Neural crest cell (in vitro differentiated cells): ENCODE data around the gene TANC1. TPM values are rescaled to one million over a fixed set of nuclear protein-coding genes. Genes with fewer than 3 reads are reported as not detected.

Experiments
- DNase-seq: peaks from one replicate; pipeline ENCODE4 v3.0.0; 2021; ENCODE audit warnings: low read depth, mixed read lengths, low spot score
- H3K27ac Mint-ChIP-seq: one replicate; pipeline ENCODE4 v1.8.0; 2021; ENCODE audit warnings: mild to moderate bottlenecking, mixed read lengths; ENCODE audit not compliant: unreplicated experiment
- H3K27me3 Mint-ChIP-seq: 2 replicates; pipeline ENCODE4 v1.8.0; 2021; ENCODE audit warnings: low read depth, mild to moderate bottlenecking, mixed read lengths
- H3K36me3 Mint-ChIP-seq: 2 replicates; pipeline ENCODE4 v1.8.0; 2021; ENCODE audit warnings: low read depth, mild to moderate bottlenecking, mixed read lengths
- H3K4me1 Mint-ChIP-seq: 2 replicates; pipeline ENCODE4 v1.8.0; 2021; ENCODE audit warnings: mixed read lengths
- H3K4me3 Mint-ChIP-seq: one replicate; pipeline ENCODE4 v1.8.0; 2021; ENCODE audit warnings: mild to moderate bottlenecking, mixed read lengths
- H3K9me3 Mint-ChIP-seq: 2 replicates; pipeline ENCODE4 v1.8.0; 2021; ENCODE audit warnings: mixed read lengths
- total RNA-seq: library from RNA; stranded (reverse); gene quantifications from 2 replicates; pipeline ENCODE4 v1.2.1, GENCODE V29; 2021
- TF ChIP-seq, protein P1 (sequence below): fragments of 200-600 bp; sonication (generic); conservative IDR thresholded peaks from 2 replicates; pipeline ENCODE4 v1.5.0; 2021; ENCODE audit warnings: antibody characterized with exemption, mild to moderate bottlenecking

The TANC1 gene
- total RNA-seq, 1 donor from 2014 or later: 13.2 TPM

DNA sequence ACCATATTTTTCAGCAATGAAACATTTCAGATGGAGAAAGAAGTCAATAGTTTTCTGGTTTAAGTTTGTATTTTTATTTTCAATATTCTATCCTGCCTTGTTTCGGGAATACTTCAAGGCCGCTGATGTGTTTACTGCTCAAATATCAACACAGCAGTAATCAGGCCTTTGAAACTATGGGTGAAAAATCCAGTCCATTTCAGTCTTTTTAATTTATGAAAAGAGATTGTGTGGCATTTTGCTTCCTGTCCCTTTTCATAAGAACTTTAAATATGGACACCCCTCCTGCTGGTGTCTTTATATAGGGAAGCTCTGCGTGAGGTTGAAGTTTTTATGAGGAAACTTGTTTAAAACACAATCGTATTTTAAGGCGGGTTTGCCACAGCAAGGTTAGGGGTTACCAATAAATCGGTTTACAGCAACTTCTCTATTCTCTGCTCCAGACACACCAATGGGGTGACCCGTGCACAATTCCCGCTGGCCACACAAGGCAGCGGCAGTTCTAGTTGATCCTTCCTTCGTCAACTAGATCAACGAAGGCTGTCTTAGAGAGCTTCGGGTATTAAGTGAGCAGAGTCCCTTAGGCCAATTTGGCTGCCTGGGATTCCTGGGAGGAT, 1.2 kb upstream of the TANC1 start:
- Mint-ChIP-seq H3K9me3 (no peaks in the 10 kb centered on the region), H3K4me3 (peak overlapping the region; percentile 92), H3K36me3 (no peaks in the 10 kb centered on the region), H3K27me3 (peaks cover 55% of the 10 kb centered on the region), H3K4me1 (peaks cover 41% of the 10 kb centered on the region), H3K27ac (peak overlapping the region; percentile 97)
- TF ChIP-seq, protein P1, sequence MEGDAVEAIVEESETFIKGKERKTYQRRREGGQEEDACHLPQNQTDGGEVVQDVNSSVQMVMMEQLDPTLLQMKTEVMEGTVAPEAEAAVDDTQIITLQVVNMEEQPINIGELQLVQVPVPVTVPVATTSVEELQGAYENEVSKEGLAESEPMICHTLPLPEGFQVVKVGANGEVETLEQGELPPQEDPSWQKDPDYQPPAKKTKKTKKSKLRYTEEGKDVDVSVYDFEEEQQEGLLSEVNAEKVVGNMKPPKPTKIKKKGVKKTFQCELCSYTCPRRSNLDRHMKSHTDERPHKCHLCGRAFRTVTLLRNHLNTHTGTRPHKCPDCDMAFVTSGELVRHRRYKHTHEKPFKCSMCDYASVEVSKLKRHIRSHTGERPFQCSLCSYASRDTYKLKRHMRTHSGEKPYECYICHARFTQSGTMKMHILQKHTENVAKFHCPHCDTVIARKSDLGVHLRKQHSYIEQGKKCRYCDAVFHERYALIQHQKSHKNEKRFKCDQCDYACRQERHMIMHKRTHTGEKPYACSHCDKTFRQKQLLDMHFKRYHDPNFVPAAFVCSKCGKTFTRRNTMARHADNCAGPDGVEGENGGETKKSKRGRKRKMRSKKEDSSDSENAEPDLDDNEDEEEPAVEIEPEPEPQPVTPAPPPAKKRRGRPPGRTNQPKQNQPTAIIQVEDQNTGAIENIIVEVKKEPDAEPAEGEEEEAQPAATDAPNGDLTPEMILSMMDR: peak; percentile 15
- DNase-seq: no peak

DNA sequence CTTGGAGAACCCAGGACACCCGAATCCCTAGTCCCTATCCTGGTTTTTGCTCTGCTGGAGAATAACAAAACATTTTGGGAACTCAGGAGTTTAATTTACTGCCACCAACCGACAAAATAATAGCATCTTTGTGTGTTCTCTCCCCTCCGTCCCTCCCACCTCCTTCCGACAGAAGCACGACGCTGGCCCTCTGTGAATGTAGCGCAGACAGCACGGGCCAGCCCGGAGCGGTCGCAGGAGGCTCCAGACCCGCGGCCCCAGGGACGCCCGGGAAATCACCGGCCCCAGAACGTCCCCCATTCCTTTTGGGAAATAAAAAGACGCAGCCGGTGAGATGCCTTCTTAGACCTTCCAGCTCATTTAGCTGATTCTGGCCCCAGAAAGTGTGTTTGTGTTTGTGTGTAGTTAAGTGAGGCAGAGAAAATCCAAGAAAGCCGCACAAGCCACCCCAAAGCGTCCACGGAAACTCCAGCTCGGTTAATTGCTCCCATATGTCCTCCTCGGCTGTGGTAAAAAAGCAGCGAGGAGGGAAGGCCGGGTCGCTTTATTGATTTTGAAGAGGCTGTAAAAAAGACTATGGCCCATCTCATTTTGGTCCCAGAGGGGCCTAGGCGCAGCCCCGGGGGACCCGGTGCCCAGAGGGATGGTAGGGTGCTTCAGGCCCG, 577 bp upstream of the TANC1 start:
- H3K4me1 Mint-ChIP-seq: peaks cover 48% of the 10 kb centered on the region
- peak overlapping the region; percentile 97 for H3K27ac Mint-ChIP-seq
- peak; percentile 60 for DNase-seq
- no peaks in the 10 kb centered on the region for H3K9me3 Mint-ChIP-seq
- H3K4me3 Mint-ChIP-seq: peak overlapping the region; percentile 92
- H3K27me3 Mint-ChIP-seq: peaks cover 61% of the 10 kb centered on the region
- TF ChIP-seq, protein P1: no peak
- H3K36me3 Mint-ChIP-seq: no peaks in the 10 kb centered on the region

GRCh38 chr2:158969162-158969714, 798 bp downstream of the TANC1 start:
- TF ChIP-seq, protein P1: no peak
- Mint-ChIP-seq H3K36me3 (no peaks in the 10 kb centered on the region), H3K9me3 (no peaks in the 10 kb centered on the region), H3K27ac (no peak overlapping the region), H3K4me1 (peaks cover 60% of the 10 kb centered on the region), H3K4me3 (peak overlapping the region; percentile 96), H3K27me3 (peaks cover 60% of the 10 kb centered on the region)
- DNase-seq: no peak

GRCh38 chr2:158969715-158970240, 1.3 kb downstream of the TANC1 start:
- DNase-seq: peak; percentile 20
- TF ChIP-seq, protein P1: no peak
- H3K27ac Mint-ChIP-seq: no peak overlapping the region
- H3K4me1 Mint-ChIP-seq: peaks cover 60% of the 10 kb centered on the region
- H3K36me3 Mint-ChIP-seq: no peaks in the 10 kb centered on the region
- peaks cover 59% of the 10 kb centered on the region for H3K27me3 Mint-ChIP-seq
- H3K4me3 Mint-ChIP-seq: peak overlapping the region; percentile 96
- no peaks in the 10 kb centered on the region for H3K9me3 Mint-ChIP-seq

GRCh38 chr2:158970241-158970751, 1.9 kb downstream of the TANC1 start:
- Mint-ChIP-seq H3K27me3 (peaks cover 59% of the 10 kb centered on the region), H3K9me3 (no peaks in the 10 kb centered on the region), H3K36me3 (no peaks in the 10 kb centered on the region), H3K27ac (no peak overlapping the region), H3K4me1 (peaks cover 60% of the 10 kb centered on the region), H3K4me3 (peak overlapping the region; percentile 96)
- DNase-seq: no peak
- TF ChIP-seq, protein P1: no peak
